G401.6 (cell line): ENCODE measurements around the gene RBM33.
A peak's percentile ranks its signal among the peaks of the same experiment; 100 is the strongest.

Experiments used
- FAIRE-seq: peaks from 2 replicates; lab custom pipeline; 2012; peaks lifted over from hg19 to GRCh38; lab: Jason Lieb, UNC

The RBM33 gene

DNA sequence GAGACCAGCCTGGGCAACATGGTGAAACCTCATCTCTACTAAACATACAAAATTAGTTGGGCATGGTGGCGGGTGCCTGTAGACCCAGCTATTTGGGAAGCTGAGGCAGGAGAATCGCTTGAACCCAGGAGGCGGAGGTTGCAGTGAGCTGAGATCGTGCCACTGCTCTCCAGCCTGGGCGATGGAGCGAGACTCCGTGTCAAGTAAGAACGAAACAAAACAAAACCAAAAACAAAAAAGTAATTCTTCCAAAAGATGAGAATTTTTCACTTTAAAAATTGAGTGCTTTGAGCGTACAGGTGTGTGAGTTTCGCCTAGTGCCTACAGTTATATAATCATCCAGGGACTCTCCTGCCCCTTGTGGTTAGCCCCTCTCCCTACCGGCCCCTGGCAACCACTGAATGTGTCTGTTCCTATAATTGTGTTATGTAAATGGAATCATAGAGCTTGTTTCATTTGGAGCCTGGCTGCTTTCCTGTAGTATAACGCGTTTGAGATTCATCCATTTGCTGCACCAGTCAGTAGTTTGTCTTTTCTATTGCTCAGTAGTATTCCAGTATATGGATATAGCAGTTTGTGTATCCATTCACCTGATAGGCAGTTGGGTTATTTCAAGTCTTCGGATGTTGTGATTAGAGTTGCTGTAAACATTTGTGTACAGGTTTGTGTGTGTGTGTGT lies 80.0 kb downstream of the RBM33 start:
- FAIRE-seq: no peak

DNA sequence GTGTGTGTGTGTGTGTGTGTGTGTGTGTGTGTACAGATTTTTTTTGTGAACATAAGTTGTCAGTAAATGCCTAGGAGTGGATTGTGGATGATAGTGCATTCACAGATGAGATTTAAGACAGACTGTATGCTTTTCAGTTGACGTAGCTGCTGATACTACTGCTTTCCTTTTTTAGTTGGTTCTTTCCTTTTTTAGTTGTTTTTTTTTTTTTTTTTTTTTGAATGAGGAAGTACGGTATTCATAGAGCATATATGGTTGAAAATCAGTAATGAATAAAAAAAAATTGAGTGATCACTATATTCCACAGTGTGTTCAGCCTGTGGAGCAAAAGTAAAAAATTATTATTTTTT lies 80.5 kb downstream of the RBM33 start:
- no peak for FAIRE-seq

DNA sequence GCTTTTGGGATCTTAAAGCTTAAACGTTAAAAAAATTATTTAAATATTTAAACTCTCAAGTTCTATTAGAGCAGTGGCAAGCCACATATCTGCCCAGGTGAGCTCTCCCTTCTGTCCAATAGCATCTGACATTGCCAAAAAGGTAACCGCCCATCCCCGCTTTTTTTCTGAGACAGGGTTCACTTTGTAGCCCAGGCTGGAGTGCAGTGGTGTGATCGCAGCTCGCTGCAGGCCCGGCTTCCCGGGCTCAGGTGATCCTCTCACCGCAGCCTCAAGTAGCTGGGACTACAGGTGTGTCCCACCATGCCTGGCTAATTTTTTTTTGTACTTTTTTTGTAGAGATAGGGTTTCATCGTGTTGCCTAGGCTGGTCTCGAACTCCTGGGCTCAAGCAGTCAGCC lies 83.2 kb downstream of the RBM33 start:
- no peak for FAIRE-seq

DNA sequence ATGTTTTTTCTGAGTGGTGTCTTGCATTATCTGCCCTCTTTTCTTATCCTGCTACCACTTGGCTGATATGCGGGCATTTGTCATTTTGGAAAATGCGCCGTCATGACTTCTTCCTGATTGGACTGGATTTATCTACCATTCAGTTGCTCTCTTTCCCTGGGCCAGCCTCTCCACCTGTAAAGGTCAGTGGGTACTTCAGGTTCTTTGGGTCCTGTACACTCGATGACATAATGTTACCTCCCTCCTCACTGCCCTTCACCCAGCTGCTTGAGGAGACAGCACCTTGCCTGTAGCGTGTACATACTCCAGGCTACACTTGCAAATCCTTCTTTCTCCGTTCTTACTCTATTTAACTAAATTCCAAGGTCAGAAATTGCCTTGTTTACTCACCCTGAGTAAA lies 83.7 kb downstream of the RBM33 start:
- FAIRE-seq: no peak

DNA sequence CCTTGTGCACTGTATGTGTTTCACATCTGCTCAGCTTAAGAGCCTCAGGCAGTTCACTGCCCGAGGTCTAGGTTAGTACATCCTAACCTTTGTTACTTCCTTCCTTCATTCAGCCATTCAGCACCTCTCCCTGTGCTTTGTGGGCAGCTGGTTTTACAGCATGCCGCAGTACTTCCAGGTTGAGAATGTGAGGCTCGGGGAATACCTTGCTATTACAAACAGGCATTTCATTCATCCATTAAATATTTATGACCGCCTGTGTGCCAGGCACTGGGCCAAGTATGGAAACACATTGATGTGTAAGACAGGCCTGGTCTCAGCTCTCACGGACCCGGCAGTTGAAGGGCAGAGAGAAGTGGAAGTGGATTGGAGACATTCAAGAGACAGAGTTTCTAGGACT lies 85.4 kb downstream of the RBM33 start:
- FAIRE-seq: no peak

DNA sequence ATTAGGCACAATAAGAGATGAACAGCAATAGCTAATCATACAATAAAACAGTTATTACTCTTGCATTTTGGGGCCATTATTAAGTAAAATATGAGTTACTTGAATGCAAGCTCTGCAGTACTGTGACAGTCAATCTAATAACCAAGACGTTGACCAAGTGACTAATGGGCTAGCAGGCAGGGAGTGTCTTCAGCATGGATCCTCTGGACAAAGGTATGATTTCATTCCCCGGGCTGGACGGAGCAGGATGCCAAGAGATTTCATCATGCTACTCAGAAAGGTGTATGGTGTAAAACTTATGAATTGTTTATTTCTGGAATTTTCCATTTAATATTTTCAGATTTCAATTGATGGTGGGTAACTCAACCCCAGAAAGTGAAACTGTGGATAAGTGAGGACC lies 86.9 kb downstream of the RBM33 start:
- no peak for FAIRE-seq

DNA sequence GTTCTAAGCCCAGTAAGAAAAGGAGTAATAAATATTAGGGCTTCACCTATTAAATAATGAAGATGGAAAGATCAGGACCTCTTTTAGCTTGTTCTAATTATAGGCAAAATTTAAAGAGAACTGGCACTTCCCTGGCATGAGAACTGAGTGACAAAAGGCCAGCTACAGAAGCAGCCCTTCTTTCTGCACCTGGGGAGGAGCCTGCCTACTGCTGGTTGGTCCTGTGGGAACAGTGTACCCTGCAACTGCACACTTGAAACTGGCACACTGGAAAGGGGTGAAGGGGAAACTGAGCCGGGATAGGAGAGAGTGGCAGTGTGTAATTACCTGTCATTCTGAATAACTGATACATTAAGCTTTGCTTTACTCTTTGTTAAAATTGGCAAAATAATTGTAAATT lies 87.4 kb downstream of the RBM33 start:
- FAIRE-seq: no peak

DNA sequence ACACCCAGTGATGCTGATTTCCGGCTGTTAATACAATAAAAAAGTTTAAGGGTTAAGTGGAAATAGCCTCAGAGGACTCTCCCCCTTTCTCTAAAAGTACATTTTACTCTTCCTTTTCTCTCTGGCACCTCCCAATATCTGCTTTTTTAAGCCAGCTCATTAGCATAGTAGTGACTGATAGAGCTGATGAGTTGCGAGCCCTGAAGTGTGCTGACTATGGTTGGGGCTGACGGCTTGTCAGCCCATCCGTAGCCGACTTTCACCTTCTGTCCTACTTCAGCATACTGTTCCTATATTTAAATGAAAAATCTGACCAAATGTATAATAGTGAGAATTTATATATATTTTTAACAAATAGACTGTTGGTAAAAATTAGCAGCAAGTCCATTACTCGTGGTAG lies 87.8 kb downstream of the RBM33 start:
- no peak for FAIRE-seq

DNA sequence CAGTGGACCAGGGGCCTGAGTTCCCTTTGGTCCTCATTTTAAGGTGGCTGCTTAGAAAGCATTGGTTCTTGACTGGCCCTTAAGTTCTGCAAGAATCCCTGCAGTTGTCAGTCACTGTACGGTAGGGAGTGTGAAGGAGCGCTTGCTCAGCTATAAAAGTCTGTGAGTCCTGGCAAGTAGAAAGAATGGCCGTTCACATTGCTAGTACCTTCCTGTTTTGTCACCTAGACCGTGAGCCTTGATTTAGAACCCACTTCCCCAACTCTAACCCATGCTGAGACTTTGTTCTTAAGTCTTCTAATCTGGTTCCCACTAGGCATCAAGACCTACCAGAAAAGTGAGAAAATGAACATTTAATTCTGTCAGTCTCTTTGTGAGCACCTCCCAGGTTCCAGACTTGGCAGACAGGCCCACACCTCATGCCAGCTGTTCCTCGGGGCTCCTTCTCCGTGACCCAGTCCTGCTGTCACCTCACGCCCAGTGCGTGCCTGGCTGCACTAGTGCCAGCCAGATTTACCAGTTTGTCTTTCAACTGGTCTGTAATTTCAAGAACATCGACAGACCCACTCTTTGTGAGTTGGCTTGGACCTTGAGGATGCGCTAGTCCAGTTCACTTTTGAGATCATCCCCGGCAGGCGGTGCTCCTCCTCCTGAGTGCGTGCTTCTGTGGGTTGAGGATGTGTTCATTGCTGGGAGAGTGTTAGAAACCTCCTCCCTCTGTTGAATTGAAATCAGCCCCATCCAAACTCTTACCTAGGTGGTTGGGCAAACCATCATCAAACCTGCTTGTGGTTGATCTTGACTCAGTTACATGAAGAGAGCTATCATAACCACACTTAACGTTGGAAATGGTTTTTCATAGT lies 89.4 kb downstream of the RBM33 start:
- no peak for FAIRE-seq

DNA sequence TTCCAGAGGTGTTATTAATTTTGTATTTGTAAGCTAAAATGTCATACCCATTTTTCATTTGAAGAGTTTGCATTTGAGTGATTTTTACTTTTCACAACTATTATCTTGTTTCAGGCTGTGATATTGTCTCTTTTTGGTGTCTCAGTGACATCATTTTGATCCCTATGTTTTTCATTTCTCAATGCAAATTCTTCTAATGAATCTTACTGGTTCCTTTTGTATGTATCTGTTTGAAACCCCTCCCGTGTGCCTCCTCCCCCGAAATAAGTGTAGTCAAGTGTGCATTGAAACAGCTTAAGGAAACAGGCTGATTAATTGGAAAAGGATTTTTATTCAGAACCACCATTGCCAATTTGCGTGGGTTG lies 90.0 kb downstream of the RBM33 start:
- no peak for FAIRE-seq

DNA sequence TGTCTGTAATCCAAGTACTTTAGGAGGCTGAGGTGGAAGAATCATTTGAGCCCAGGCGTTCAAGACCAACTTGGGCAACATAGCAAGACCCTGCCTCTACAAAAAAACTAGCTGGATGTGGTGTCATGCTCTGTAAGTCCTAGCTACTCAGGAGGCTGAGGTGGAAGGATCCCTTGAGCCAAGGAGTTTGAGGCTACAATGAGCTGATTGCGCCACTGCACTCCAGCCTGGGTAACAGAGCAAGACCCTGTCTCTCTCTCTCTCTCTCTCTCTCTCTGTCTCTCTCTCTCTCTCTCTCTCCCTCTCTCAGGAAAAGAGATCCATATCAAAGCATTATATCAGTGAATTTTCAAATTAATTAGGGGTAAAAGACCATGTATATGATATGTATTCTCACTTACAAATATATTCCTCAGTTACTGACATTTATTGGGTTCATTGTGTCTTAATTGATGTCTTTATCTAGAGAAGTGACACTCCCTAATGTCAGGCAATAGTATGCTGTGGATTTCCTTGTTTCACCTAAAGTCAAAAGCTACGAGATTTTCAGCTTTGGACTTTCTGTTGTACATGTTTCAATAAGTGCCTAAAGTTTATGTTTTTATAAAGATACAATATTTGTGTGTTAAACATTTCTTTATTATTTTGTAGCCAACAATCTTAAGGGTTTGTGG lies 91.1 kb downstream of the RBM33 start:
- no peak for FAIRE-seq

DNA sequence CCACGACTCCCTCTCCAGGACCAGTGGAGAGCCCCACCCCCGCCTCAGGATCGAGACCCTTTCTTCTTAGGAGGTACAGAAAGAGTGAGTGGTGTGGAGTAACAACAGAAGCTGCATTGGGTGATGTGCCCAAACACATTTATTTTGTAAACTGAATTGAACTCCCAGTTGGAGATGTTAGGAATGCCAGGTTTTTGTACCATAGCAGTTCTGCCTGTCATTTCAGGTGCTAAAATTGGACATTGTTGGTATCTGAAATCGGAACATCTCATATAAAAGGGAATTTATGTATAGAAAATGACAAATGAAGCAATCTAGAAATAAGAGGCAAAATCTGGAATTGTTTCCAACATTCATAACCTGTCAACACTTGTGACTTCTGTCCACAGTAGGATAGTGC lies 93.1 kb downstream of the RBM33 start:
- FAIRE-seq: no peak

DNA sequence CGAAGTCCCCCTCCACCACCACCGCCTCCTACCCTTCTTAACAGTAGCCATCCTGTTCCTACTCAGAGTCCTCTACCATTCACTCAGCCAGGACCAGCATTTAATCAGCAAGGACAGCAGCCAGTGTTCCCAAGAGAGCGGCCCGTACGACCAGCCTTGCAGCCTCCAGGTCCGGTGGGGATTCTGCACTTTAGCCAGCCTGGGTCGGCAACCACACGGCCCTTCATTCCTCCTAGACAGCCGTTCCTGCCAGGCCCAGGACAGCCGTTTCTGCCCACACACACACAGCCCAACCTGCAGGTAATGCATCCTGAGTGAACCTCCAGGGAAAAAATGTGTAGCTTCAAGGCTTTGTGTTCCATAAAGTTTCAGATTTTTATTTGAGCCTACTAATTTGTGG lies 93.6 kb downstream of the RBM33 start:
- no peak for FAIRE-seq

DNA sequence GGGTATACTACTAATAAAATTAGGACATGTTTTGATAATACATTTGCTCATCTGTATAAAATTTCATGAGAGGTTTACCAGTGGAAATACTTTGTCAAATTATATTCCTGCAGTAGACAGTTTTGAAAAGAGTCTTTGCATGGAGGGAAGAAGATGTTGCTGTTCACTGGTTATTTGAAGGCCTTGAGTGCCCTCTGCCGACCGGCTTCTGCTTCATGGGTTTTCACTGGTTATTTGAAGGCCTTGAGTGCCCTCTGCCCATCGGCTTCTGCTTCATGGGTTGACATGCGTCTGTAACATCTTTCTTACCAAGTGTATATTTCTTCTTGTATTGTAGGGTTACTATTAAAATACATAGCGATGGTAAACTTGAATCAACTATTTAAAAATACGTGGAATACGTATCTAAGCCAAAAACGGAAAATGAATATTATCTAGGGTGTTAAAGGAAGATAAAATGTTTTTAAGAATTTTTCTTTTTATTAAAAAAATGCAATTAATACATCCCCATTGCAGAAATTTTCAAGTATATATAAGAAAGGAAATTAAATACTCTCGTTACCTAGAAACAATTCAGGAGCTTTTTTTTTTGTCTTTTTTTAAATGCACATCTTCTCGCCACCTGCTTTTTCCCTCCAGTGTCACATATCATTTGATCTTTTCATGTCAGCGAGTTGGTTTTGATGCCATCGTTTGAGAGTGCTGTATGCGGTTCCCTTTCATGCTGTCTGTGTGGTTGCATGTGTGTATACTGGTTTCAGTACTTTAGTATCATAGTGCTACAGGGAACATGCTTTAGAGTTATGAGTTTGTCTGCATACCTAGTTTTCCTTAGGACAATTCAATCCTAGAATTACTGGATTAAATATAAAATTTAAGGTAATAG lies 94.4 kb downstream of the RBM33 start:
- peak; percentile 94 for FAIRE-seq

DNA sequence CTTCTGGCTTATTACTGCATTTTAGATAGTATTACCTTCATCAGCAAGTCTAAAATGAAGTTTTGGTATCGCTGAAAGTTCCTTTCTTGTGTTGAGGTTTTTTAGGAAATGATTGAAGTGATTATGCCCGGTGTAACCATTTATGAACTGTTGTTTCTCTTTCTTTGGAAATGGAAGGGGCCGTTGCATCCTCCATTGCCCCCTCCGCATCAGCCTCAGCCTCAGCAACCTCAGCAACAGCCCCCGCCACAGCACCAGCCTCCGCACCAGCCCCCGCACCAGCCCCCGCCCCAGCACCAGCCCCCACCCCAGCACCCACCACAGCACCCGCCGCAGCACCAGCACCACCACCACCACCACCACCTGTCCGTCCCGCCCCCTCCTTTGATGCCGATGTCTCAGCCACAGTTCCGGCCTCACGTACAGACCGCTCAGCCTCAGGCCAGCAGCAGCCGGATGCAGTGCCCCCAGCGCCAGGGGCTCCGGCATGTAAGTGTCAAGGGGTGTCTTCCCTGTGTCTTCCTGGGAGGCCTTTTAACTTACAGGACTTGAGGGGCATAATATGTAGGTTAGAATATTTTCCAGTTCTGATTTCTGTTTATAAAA lies 95.2 kb downstream of the RBM33 start:
- FAIRE-seq: no peak

DNA sequence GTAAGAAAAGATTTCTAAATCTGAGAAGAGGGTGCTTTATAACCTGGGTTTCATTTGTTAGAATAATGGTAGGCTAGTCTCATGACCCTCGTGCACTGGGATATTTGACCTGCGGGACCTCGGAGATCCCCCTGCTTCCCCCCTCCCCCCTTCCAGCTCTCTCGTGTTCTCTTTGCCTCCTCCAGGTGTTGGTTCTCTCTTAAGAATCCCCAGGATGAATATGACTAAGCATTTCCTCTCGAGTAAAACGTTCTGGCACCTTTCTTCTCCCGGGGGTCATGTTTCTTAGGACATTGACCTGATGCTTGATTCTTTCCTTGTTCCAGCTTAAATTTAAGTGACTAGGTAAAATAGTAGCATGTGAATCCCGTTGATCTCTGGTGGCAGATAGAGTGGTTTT lies 96.6 kb downstream of the RBM33 start:
- no peak for FAIRE-seq

DNA sequence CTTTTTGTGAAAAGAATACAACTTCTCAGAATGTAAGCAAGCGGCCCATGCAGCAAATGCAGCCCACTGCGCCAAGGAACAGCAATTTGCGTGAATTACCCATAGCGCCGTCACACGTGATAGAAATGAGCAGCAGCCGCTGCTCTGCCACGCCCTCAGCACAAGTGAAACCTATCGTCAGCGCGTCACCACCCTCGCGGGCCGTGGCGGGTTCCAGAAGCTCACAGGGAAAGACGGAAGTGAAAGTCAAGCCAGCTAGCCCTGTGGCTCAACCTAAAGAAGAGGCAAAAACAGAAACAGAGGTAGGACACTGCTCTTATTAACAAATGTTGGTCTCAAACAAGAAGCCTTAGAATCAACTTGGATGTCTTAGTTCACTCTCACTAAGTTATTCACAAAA lies 97.3 kb downstream of the RBM33 start:
- no peak for FAIRE-seq

DNA sequence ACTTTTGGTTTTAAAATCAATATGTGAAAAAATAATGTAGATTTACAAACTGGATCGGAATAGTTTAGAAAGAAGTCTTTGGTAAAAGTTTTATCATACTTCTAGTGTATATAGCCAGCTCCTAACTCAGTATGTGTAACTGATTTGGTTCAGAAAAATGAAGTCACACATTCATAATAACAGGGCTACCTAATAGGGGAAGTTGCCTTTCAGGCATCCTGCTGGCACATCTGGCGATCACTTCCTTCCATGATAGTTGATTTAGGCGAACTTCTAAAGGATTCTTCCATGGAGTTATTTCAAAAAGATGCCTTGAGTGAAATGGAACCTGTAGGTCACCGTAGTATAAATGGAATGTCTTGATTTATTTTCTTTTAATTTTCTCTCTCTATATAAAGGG lies 98.7 kb downstream of the RBM33 start:
- FAIRE-seq: no peak

DNA sequence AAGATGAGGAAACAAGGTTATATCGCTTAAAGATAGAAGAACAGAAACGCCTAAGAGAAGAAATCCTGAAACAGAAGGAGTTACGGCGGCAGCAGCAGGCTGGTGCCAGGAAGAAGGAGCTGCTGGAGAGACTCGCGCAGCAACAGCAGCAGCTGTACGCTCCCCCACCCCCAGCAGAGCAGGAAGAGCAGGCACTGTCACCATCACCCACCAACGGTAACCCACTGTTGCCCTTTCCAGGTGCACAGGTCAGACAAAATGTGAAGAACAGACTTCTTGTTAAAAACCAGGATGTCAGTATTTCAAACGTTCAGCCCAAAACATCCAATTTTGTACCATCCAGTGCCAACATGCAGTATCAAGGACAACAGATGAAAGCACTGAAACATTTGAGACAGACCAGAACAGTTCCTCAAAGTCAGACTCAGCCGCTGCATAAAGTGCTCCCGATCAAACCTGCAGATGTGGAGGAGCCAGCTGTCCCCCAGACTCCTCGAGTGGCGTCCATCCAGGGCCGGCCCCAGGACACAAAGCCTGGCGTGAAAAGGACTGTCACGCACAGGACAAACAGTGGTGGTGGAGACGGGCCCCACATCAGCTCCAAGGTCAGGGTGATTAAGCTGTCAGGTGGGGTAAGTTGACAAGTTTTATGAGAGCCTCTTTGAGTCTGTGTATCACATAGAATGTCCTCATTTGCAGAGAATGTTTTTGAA lies 100.7 kb downstream of the RBM33 start:
- no peak for FAIRE-seq

DNA sequence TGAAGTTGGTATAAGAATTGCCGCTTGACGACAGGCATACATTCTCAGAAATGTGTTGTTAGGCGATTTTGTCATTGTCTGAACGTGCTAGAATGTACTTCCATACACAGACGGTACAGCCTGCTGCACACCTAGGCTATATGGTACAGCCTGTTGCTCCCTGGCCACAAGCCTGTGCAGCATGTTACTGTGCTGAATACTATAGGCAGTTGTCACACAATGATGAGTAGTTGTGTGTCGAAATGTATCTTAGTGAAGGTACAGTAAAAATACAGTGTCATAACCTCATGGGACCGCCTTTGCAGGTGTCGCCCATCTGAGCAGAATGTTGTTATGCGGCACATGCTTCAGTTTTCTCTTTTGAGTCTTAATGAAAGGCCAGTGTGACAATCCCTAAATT lies 101.3 kb downstream of the RBM33 start:
- FAIRE-seq: no peak

DNA sequence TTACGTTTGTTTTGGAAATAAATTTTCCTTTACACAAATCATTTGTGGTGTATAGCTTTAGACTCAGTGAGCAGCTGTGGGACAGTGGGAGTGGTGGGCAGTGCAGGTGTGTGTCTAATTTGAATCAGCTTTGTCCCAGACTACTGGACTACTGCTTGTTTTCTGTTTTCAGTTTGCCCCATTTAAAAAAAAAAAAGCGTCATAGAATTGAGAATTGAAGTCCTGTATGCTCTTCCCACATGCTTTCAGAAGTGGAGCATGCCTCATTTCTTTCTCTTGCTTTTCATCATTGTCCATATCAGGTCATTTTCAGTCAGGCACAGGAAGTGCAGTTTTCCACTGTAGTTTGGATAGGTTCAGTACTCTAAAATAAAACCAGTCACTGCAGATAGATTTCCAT lies 101.7 kb downstream of the RBM33 start:
- no peak for FAIRE-seq

DNA sequence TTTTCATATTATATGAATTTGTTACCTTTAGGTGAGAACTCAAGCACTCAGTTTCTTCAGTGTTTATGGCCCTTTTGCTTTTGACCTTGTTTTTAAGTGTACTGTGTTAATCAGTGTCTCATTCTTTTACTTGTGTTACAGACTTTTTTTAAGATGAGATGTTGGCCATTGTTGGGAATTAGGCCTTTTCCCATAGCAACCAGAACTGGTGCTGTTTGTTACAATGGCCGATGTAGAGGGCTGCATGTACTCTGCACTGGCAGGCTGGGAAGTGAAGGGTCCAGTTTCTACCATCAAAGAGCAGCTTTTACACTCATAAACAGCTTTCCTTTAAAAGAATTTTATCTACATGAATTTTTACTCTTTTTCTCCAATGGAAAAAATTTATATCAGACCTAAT lies 102.7 kb downstream of the RBM33 start:
- FAIRE-seq: no peak
